Thoracic aorta (tissue), 2 donors: ENCODE data around the gene PDE6G. TPM values are rescaled to one million over a fixed set of nuclear protein-coding genes. Genes with fewer than 3 reads are reported as not detected.

ENCODE experiments used
- ATAC-seq: fragments of 150-250 bp; one replicate; pipeline ENCODE4 v1.8.0; 2017; ENCODE audit warnings: low read depth; ENCODE audit not compliant: insufficient number of reproducible peaks, low FRiP score
- DNase-seq: peaks from one replicate; pipeline ENCODE4 v3.0.0-alpha.2; 2020; ENCODE audit warnings: low spot score
- H3K27ac ChIP-seq, 2 donors: fragments of 200-600 bp; sonication (generic); 1 replicate in 1 of 2; 2 replicates in 1 of 2; pipeline ENCODE4 v1.5.1; 2016; ENCODE audit warnings: mild to moderate bottlenecking in 2 of 2, moderate library complexity in 2 of 2
- H3K27me3 ChIP-seq: fragments of 200-600 bp; sonication (generic); replicated peaks from 2 replicates; pipeline ENCODE4 v1.6.0; 2016; ENCODE audit warnings: mild to moderate bottlenecking; ENCODE audit not compliant: insufficient read depth
- H3K36me3 ChIP-seq: fragments of 200-600 bp; sonication (generic); one replicate; pipeline ENCODE4 v1.5.1; 2016
- H3K4me1 ChIP-seq, 2 donors: fragments of 200-600 bp; sonication (generic); 1 replicate in 1 of 2; 2 replicates in 1 of 2; pipeline versions ENCODE4 v1.5.1 to v1.6.0; 2016; ENCODE audit warnings: low read depth in 2 of 2, mild to moderate bottlenecking in 1 of 2; ENCODE audit not compliant: control insufficient read depth in 1 of 2
- H3K4me3 ChIP-seq: fragments of 200-600 bp; sonication (generic); 2 replicates; pipeline ENCODE4 v1.5.1; 2016; ENCODE audit warnings: mild to moderate bottlenecking
- H3K9me3 ChIP-seq: fragments of 200-600 bp; sonication (generic); 2 replicates; pipeline ENCODE4 v1.5.1; 2016
- total RNA-seq, 2 donors: library from RNA; depleted of rRNA; stranded (reverse); fragments of >200 nt; gene quantifications; one replicate each; pipeline versions ENCODE4 v1.1.0 to v1.2.3, GENCODE V29; 2016
- TF ChIP-seq, protein P1 (sequence below): fragments of 200-600 bp; sonication (generic); IDR thresholded peaks from one replicate; pipeline ENCODE4 v1.5.1; 2019; ENCODE audit warnings: antibody characterized with exemption

PDE6G gene
- total RNA-seq, 2 donors from 2014 or later: not detected

DNA sequence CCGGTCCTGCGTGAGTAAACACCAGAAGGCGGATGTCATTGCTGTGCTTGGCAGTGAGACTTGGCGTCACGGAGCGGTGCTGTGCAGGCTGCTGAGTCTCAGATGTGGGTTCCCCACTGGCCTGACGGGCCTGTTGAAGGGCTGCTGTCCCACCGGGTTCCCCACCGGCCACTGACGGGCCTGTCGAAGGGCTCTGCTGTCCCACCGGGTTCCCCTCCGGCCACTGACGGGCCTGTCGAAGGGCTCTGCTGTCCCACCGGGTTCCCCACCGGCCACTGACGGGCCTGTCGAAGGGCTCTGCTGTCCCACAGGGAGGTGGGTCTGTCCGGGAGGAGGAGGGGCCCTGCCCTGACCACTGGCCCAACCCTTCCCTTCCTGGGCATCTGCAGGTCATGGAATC is 30.3 kb upstream of the PDE6G start:
- no peaks in the 10 kb centered on the region for H3K9me3 ChIP-seq
- H3K36me3 ChIP-seq: peaks cover 54% of the 10 kb centered on the region
- DNase-seq: no peak
- TF ChIP-seq, protein P1, sequence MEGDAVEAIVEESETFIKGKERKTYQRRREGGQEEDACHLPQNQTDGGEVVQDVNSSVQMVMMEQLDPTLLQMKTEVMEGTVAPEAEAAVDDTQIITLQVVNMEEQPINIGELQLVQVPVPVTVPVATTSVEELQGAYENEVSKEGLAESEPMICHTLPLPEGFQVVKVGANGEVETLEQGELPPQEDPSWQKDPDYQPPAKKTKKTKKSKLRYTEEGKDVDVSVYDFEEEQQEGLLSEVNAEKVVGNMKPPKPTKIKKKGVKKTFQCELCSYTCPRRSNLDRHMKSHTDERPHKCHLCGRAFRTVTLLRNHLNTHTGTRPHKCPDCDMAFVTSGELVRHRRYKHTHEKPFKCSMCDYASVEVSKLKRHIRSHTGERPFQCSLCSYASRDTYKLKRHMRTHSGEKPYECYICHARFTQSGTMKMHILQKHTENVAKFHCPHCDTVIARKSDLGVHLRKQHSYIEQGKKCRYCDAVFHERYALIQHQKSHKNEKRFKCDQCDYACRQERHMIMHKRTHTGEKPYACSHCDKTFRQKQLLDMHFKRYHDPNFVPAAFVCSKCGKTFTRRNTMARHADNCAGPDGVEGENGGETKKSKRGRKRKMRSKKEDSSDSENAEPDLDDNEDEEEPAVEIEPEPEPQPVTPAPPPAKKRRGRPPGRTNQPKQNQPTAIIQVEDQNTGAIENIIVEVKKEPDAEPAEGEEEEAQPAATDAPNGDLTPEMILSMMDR: no peak
- H3K27ac ChIP-seq: no peak overlapping the region
- peaks cover 19 to 24% of the 10 kb centered on the region in 2 donors for H3K4me1 ChIP-seq
- H3K27me3 ChIP-seq: no peaks in the 10 kb centered on the region
- ATAC-seq: no peak
- no peak overlapping the region for H3K4me3 ChIP-seq

DNA sequence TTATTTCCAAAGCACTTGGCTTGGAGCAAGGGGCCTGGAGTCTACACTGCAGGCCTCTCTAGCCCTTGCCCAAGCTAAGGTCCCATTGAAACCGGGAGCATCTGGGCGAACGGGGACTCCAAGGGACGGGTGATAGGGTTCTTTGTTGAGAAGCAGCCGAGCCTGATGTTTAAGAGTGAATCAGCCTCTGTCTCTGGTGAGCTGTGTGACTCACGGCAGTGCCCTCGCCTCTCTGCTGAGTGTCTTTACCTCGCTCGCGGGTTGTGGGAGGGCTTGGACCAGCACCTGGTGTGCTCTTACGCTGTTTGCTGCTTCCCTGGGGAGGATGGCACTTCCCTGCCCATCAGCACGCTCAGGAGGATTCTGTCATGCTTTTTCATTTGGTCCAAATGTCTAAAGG is 28.8 kb upstream of the PDE6G start:
- DNase-seq (no peak), ATAC-seq (no peak)
- H3K27ac ChIP-seq: peak overlapping the region; percentile 73 to 84
- peaks cover 44% of the 10 kb centered on the region for H3K36me3 ChIP-seq
- peak overlapping the region; percentile 93 for H3K4me3 ChIP-seq
- no peaks in the 10 kb centered on the region for H3K9me3 ChIP-seq
- peaks cover 19 to 24% of the 10 kb centered on the region in 2 donors for H3K4me1 ChIP-seq
- TF ChIP-seq, protein P1: no peak
- no peaks in the 10 kb centered on the region for H3K27me3 ChIP-seq

GRCh38 chr17:81684442-81684911 is 28.1 kb upstream of the PDE6G start:
- Histone ChIP-seq H3K27me3 (no peaks in the 10 kb centered on the region), H3K9me3 (no peaks in the 10 kb centered on the region), H3K36me3 (peaks cover 38% of the 10 kb centered on the region), H3K4me1 (peaks cover 19 to 24% of the 10 kb centered on the region in 2 donors), H3K27ac (peak overlapping the region; percentile 73 to 84), H3K4me3 (peak overlapping the region; percentile 93)
- TF ChIP-seq, protein P1: no peak
- no peak for DNase-seq
- peak; percentile 20 for ATAC-seq

- peaks cover 31% of the 10 kb centered on the region for H3K36me3 ChIP-seq
- peaks cover 19 to 24% of the 10 kb centered on the region in 2 donors for H3K4me1 ChIP-seq
- TF ChIP-seq, protein P1: no peak
- DNase-seq: peak; percentile 93
- H3K27ac ChIP-seq: peak within 1 kb of the TSS; percentile 73 to 84
- H3K27me3 ChIP-seq: no peaks in the 10 kb centered on the region
- peak; percentile 98 for ATAC-seq
- no peaks in the 10 kb centered on the region for H3K9me3 ChIP-seq
- H3K4me3 ChIP-seq: peak within 1 kb of the TSS; percentile 93
Measured at GRCh38 chr17:81683584-81684441, 27.5 kb upstream of the PDE6G start, which contains the start of the genes ARL16 and HGS. ARL16 (minus strand) TSS chr17:81683797; CDS start chr17:81683753, 44 bp downstream. HGS (plus strand) TSS chr17:81684011; CDS start chr17:81684067, 56 bp downstream.

GRCh38 chr17:81683208-81683583 is 26.9 kb upstream of the PDE6G start:
- ATAC-seq: no peak
- peaks cover 19 to 24% of the 10 kb centered on the region in 2 donors for H3K4me1 ChIP-seq
- TF ChIP-seq, protein P1: no peak
- H3K27ac ChIP-seq: peak overlapping the region; percentile 69 to 84
- H3K4me3 ChIP-seq: peak overlapping the region; percentile 93
- no peak for DNase-seq
- H3K27me3 ChIP-seq: no peaks in the 10 kb centered on the region
- H3K36me3 ChIP-seq: peaks cover 26% of the 10 kb centered on the region
- no peaks in the 10 kb centered on the region for H3K9me3 ChIP-seq
